Femur (tissue), 1 donor: ENCODE results near the gene SIX5.
A peak's percentile ranks its signal among the peaks of the same experiment; 100 is the strongest.
"Not testable (repeated sequence)": the region's sequence is repeated elsewhere in the genome, so short reads cannot be mapped to it uniquely, and the experiment has no call there.

Source experiments
- DNase-seq: peaks from one replicate; pipeline ENCODE4 v3.0.0-alpha.2; 2017

SIX5 gene

GRCh38 chr19:45768984-45769782, at the start of gene SIX5:
SIX5 (minus strand) TSS chr19:45769252; CDS start chr19:45768844, 408 bp downstream.
- DNase-seq: peak; percentile 99

DNA sequence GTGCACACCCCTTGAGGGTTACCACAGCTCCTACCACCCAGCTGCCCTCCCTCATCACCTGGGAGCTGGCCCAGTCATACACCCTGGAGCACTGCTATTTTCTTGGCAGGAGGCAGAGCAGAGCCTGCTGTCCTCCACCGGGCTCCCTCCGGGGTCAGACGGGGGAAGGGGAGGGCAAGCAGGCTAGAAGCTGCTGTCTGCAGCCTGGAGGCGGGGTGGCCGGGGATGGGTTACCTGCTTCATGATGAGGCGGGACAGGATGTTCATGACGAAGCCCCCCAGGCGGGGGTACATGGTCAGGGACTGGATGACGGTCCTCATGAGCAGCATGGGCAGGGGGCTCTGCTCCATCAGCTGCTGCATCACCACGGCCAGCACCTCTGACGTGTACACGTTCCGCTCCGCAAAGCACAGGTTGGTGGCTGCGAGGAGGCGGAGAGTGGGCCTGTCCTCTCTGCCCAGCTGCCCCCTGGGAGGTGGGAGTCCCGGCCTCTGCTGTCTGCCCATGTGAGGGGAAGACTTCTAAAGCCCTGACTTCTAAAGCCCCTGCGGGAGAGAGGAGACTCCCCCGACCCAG, 48.8 kb upstream of the SIX5 start:
- peak; percentile 32 for DNase-seq

- peak; percentile 95 for DNase-seq
Observed at GRCh38 chr19:45817010-45817724, 48.1 kb upstream of the SIX5 start.

DNA sequence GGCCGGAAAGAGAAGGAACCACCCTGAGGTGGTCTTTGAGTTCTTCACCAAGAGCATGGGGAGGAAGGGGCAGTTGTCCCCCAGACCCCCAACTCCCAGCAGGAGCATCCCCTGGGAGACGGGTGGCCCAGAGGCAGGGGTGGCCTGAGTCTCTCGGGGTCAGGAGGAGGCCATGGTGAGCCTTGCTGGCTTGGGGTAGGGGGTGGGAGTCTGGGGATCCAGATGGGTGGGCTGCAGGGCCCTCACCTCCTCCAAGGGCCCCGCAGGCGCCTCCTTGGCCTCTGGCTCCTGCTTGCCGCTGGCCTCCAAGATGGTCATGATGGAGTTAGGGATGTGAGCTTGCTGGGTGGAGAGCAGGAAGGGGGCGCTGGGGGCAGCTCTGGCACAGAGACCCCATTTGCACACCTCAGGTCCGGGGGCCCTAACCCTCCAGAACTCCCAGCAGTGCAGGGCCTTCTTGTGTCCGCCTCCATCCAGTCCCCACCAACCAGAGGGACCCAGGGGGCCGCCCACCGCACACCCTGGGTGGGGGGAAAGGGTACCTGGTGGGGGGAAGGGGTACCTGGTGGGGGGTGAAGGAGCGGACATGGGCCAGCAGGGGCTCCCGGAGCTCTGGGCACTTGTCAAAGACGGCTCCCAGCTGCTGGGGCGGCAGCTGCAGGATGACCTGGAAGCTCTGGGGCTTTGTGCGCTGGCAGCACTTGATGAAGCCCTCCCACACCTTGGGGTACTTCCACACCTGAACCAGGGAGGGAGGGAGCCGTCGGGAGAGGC, 47.4 kb upstream of the SIX5 start:
- no peak for DNase-seq

GRCh38 chr19:45815481-45816216, 46.6 kb upstream of the SIX5 start:
- peak; percentile 72 for DNase-seq

GRCh38 chr19:45814851-45815480, 45.9 kb upstream of the SIX5 start, which contains the start of gene RSPH6A:
RSPH6A (minus strand) TSS chr19:45815308; CDS start chr19:45815176, 132 bp downstream.
- no peak for DNase-seq

DNA sequence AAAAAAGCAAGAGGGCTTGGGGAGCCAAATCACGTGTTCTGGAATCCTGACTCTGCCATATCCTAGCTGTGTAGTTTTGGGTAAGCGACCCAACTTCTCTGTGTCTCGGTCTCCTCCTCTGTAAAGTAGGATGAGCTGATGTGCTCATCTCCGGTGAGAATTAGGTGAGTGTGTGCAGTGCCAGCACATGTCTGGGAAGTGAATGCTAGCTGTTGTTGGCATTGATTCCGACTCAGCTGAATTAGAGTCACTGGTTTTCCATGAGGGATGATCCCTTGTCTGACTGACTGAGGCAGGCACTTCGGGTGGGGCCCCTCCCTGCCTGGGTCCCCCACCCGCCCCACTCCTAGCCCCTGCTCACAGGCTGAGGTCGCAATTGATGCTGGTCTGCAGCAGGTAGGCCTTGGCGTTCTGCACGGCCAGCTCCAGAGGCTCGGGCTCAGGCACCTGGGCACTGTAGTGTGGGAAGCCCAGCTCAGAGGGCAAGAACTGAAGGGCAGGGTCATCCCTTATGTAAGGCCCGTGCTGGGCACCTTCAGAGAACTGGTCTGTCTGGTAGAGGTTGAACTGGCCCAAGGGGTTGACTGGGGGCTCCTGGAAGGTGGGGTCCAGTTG, 45.2 kb upstream of the SIX5 start:
- no peak for DNase-seq

DNA sequence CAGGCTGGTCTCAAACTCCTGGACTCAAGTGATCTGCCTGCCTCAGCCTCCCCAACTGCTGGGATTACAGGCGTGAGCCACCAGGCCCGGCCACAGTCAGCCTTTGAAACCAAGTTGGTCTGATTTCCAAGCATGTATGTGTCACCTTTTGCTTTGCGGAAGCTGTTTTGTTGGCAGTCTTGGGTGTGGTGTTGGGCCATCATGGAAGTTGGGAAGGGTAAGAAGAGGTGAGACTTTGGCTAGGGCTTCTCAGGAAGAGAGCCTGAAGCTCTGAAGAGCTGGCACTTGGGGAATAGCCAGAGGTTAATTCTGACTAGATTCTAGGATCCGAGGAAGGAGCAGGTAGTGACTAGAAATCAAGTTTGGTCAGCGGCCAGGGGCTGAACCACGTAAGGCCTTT, 43.2 kb upstream of the SIX5 start:
- DNase-seq: no peak

DNA sequence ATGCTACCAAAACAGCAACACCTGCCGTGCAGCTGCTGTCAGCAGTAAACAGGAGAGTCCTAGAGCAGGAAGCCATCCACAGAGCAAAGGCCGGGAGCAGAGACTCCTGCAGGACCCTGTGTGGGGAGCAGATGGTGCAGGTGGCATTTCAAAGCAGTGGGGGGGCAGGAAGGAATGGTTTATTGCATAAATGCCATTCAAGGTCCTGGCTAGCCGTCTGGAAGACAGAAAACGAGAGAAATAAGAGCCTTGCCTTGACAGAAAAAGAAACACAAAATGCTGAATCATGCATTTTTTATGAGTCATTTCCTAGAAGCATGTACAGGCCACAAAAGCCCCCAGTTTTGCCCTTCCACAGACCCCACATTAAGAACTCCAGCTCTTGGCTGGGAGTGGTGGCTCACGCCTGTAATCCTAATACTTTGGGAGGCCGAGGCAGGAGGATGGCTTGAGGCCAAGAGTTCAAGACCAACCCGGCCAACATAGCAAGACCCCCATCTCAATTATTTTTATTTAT, 40.6 kb upstream of the SIX5 start:
- DNase-seq: no peak

- DNase-seq: no peak
Observed at GRCh38 chr19:45805719-45806118, 36.7 kb upstream of the SIX5 start.

DNA sequence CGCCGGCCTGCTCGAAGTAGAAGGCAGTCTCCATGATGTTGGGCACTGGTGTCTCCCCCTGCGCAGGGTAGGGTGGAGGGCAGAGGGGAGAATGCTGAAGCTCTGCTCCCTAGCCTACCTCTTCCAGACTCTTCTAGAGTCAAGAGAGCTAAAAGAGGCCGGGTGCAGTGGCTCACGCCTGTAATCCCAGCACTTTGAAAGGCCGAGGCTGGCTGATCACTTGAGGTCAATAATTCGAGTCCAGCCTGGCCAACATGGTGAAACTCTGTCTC, 35.8 kb upstream of the SIX5 start:
- DNase-seq: no peak

DNA sequence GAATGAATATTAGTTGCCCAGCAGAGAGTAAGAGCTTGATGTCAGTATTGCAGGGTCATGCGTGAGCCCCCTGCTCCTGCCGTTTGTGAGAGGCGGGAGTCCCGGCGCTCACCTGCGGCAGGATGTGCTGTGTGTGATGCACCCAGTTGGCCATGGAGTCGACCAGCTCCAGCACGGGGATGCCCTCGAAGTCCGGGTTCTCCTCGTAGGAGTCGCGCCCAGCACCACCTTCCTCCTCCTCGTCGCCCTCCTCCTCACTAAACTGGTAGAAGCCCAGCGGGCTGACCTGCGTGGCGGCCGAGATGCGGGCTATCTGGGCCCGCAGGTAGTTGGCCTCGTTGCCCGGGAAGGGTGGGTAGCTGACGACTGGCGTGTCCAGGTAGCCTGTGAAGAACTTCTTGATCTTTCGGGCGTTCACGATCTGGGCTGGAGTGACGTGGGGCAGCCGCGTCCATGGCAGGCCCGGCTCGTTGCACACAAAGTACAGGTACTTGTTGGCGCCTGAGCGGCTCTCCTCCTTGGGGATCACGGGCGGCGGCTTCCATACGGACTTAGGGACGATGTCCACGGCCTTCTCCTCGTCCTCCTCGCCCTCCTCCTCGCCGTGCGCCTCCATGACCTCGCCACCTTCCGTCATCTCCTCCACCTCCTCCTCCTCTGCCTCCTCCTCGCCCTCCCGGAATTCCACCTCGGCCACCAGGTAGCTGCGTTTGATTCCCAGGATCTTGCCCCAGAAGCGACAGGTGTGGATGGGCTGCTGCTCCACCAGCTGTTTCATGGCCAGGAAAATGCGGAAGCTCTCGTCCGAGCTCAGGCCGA, 35.3 kb upstream of the SIX5 start:
- DNase-seq: no peak

GRCh38 chr19:45801603-45802175, 32.6 kb upstream of the SIX5 start:
- DNase-seq: no peak

- no peak for DNase-seq
Observed at GRCh38 chr19:45800070-45800553, 31.1 kb upstream of the SIX5 start.

GRCh38 chr19:45799541-45799940, 30.5 kb upstream of the SIX5 start:
- DNase-seq: not testable (repeated sequence)

DNA sequence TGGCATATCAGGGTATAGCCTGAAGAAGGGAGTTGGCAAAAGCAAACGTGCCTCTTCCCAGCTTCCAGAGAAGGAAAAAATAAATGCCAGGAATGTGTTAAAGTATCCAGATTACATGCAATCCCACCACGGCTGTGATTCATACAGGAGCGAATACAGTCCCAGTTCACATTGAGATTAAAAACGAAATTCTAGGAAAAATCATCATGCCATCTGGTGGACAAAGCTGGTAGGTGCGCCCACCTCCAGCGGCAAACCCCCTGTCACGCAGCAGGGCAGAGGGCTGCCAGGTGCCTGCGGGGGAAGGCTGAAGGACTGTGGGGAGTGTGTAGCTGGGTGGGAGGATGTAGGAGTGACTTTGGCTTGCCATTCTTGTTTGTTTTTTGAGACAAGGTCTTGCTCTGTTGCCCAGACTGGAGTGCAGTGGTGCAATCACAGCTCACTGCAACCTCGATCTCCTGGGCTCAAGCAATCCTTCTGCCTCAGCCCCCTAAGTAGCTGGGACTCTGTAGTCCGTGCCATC, 30.0 kb upstream of the SIX5 start:
- peak; percentile 76 for DNase-seq

GRCh38 chr19:45794627-45795026, 25.6 kb upstream of the SIX5 start:
- no peak for DNase-seq

DNA sequence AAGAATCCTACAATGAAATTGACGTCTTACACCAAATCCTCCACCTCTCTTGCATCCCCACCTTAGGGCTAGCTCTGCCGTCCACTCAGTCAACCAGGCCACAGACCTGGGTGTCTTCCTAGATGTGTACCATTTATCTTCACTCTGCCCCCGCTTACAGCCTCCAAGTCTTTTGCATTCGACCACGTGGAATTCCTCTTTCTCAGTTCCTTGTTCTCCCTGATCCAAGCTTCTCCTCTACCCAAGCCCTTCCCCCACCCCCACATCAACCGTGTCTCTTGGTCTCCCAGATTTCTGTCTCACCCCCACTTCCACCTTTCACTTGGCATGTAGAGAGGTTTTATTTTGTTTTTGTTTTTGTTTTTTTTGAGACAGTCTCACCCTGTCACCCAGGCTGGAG, 24.8 kb upstream of the SIX5 start:
- no peak for DNase-seq

DNA sequence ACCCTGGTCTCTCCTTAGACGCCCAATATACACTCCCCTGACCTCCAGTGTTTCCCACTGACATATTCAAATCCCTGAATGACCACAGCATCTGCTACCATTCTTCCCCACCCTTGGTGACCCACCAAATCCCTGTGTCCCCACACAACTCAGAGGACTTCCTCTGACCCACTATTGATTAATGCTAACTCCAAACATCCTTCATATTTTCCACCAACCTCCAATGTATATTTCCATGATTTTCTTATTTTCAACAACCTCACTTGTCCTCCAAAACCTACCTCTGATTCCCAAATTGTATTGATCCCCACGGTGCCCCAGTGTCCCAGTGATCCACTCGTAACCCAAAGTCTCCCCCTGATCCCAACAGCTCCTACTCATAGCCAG, 24.1 kb upstream of the SIX5 start:
- no peak for DNase-seq
